ENCODE data around the gene TRIP13. TPM values are rescaled to one million over a fixed set of nuclear protein-coding genes. Genes with fewer than 3 reads are reported as not detected.
"Not testable (repeated sequence)": the region's sequence is repeated elsewhere in the genome, so short reads cannot be mapped to it uniquely, and the experiment has no call there.

TRIP13 gene
- total RNA-seq, 1 donor from 2014 or later: 3.0 TPM

DNA sequence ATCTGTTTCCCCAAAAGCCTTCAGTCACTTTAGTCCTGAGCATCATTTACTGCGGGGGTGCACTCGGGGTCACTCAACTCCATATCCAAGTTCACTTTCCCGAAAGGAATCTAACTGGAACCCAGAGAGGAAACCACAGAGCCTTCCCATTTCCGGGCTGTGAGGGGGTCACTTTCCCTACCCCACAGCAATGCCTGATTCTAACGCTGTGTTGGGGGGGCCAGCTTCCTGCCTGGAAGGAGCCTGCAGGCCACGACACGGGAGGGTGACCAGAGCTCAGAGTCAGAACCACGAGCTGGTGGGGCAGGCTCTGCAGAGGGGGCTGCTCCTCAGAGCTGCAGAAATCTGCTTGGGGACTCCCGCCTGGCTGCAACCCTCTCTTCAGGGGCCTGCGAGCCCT is 20.4 kb upstream of the TRIP13 start:
- peak; percentile 21 to 51 for DNase-seq (ENCODE audit: low read depth in 2 of 2)

DNA sequence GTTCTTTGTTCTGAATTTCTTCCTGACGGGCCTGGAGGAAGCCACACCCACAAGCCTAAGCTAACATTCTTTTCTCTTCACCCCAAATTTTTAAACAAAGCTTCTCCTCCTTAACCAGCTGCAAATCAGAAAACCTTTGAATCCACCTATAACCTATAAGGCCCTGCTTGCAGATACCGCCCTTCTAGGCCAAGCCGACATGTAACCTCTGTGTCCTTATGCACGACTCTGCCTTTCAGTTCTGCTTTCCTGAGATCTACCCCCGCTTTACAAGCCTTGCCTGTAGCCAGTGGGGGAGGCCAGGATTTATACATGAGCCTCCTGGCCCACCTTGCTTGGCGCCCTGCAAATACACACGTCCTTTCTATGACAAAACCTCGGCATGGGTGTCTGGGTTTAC is 19.4 kb upstream of the TRIP13 start:
- DNase-seq (ENCODE audit: low read depth in 2 of 2): no peak

DNA sequence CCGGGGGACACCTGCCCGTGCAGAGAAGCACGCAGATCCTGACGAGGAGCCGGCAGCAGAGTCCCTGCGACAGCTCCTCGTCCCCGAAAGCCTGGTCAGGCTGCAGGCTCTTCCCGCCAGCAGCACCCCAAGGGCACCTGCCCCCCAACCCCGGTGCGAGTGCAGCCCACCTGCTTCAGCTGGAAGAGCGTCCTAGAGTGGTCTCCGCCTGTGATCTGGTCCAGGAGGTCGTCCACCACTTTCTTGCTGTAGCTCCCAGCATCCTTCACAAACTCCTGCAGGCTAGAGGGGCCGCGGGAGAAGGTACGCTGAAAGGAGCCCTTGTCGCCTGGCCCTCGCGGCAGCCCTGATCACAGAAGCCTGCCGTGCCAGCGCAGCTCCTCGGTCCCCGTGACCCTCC is 16.8 kb upstream of the TRIP13 start:
- DNase-seq (ENCODE audit: low read depth in 2 of 2): no peak

DNA sequence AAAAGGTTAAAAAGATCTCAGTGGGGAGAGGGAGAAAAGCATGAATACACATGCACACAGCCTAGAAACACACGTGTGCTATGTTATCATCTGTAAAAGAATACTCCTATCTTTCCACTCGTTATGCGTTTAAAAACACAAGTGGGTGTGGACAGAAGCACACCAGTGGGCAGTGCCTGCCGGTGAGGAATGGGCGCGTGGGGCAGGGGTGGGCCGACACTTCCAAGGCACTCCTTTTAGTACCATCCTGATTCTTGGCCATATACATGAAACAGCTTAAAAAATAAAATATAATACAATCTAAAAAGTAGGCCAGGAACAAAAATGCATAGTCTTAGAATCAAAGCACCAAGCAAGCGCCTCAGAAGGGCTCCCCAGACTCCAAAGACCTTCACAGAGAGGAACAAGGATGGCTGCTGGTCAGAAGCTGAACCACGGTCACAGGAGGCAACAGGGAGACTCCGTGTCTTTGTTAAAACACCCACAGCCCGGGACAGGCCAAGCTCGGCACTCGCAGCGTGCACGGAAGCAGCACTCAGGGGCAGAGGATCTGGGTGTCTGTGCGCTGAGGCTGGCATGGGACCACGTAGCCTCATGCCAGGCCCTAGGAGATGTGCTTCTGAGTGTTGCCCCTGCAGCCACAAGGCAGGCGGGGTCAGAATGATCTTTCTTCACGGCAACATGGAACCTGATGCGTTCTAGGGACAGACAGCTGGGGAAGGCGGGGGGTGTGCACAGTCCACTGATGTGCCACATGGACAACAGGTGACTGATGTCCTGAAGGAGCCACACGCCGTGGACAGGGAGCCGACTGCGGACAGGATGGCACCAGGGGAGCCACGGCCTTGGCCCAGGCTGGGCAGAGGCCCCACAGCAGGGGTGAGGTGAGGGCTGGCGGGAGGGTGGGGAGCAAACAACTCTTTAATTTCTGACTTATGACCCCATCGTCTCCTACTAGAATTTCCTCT is 16.0 kb upstream of the TRIP13 start:
- no peak for DNase-seq (ENCODE audit: low read depth in 2 of 2)

DNA sequence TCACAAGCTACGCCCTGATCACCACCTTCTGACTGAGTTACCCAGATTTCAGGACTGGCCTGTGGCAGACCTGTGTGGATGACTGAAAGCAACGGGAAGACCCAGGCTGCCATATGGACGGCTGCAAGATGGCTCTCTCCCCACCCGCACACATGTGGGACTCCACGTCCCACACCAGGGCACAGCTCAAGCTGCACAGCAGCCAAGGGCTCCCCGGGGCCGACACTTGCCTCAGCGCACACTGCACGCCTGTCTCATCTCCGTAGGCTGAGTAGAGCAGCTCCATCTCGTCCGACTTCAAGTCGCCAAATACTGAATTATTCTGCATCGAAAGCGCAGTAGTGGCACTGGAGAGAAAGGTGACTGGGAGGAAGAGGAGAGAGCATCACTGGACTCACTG is 14.6 kb upstream of the TRIP13 start:
- no peak for DNase-seq (ENCODE audit: low read depth in 2 of 2)

DNA sequence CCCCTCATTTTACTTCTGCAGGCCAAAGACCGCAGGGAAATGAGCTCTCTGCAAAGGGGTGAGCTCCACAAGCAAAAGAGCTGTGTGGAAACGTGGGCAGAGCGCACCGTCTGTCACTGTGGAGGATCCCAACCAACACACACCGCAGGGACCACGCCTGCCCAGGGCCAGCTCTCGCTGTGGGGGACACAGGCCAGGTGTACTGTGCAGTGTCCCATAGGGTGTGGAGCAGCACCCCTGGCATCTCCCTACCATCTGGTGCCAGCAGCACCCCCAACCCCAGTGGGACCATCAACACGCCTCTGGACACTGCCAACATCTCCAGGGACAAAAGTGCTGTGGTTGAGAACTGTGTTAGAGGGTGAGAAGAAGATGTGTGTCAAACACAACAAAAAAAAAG is 14.0 kb upstream of the TRIP13 start:
- DNase-seq (ENCODE audit: low read depth in 2 of 2): not testable (repeated sequence)

DNA sequence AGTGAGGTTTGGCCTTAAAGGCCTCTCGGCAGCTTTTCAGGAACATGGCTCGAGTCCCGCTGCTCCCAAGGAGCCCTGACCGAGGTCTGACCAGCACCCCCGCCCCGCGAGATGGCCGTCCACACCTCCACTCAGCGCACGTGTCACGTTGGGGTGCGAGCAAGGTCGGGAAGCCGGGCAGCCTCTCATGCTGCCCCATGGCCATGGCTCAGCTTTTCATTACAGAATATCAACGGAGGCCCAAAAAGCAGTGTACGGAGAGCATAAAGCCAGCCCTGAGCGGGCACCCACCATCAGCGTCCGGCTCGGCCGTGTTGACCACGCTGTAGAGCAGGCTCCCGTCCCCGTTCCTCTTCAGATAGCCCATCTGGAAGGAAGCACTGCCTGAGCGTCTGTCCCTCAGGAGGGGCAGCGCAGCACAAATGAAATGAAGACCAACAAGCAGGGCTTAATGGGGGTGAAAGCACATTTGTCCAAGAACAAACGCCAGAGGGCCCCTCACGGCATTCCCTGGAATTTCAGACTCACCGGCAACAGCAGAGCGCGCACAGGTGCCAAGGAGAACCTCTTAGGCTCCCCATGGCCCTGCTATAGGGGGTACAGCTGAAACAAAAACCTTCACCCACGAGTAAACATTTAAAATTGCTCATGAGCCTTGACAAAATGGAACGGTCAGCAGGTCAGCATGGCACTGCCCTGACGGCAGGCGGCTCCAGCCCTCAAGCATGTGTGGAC is 11.7 kb upstream of the TRIP13 start:
- no peak for DNase-seq (ENCODE audit: low read depth in 2 of 2)

DNA sequence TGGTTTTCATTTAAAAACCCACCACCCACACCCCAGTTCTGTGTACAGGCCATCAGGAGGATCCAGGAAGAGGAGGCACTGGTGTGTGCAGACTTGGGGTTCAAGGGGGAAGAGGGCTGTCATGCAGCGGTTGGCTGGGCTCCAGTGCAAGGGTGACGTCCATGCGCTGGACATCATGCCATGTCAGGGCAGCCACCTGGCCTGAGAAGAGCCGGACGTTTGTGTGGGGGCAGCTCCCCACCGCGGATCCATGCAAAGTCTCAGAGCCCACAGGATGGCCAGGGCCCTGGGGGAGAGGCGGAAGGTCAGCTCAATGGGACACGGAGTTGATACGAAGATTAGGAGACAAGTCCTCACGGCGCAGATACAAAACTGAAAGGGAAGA is 11.1 kb upstream of the TRIP13 start:
- no peak for DNase-seq (ENCODE audit: low read depth in 2 of 2)

DNA sequence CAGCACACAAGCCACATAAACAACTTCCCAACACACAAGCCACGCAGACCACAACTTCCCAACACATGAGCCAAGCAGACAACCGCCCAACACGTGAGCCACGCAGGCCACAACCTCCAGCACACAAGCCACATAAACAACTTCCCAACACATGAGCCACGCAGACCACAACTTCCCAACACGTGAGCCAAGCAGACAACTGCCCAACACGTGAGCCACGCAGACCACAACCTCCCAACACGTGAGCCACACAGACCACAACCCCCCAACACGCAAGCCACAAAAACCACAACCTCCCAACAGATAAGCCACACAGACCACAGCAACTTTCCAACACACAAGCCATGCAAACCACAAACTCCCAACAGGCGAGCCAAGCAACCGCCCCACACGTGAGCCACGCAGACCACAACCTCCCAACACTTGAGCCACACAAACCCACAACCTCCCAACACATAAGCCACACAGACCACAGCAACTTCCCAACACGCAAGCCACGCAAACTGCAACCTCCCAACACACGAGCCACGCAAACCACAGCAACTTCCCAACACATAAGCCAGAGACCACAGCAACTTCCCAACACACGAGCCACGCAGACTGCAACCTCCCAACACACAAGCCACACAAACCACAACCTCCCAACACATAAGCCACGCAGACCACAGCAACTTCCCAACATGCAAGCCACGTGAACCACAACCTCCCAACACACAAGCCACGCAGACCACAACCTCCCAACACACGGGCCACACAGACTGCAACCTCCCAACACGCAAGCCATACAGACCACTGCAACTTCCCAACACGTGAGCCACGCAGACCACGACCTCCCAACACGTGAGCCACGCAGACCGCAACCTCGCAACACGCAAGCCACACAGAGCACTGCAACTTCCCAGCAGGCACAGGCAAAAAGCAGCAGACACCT is 10.2 kb upstream of the TRIP13 start:
- DNase-seq (ENCODE audit: low read depth in 2 of 2): no peak

DNA sequence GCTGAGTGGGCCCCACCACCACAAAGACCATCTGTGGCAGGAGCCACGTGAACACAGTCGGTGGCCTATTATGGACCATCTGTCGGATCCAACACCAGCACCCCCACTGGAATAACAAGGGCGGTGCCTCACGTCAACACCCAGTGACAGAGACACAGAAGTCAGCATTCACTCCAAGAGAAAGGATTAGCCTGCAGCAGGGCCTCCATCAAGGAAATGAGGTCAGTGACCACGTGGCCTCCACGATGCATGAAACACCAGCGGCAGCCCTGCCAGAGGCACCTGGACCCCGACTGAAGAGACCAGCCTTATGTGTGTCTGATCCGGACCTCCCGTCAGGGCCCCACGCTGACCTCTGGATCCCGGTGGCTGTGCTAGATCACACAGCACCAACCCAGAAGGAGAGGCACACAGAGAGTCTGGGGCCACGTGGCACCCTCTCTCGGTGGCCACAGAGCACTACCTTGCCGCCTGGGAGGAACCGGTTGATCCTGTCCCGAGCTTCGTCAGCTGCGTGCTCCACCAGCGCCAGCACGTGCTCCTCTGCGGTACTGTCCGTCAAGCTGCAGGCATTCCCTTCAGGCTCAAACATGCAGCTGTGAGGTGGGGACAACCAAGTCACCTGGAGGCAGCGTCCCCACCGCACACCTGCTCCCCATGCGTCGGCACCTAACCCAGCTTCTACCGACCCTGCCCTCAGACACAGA is 9.1 kb upstream of the TRIP13 start:
- DNase-seq (ENCODE audit: low read depth in 2 of 2): no peak

DNA sequence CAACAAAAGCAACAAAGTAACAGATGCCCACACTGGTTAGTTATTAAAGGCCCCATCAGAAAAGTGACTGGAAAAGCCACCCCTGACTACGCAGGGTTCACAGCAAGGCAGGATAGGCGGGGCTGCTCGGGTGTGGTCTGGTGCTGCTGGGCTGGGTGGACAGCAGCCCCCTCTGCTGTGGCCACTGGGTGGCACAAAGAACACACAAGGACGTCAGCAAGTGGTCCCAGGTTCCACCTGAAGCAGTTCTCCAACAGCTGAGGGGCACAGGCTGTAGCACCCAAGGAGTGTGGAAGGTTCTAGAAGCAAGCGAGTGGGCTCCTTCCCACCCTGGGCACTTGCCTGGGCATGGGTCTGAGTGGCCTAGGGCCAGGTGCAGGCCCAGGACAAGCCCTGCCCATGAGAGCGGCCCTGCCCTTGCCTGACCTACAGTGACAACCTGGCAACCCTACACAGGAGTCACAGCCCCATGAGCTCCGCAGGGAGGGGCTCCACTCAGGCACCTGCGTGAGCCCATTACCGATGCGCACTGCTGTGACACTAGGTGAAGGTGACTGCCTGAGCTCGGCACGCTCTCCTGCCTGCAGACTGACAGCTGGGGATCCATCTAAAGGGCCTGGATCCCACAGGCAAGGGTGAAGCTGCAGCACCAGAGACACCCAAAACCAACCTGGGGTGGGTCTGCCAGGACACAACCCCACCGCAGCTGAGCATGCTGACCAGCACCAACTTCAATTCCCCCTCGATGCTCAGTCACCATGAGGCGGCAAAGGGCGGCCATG is 8.1 kb upstream of the TRIP13 start:
- no peak for DNase-seq (ENCODE audit: low read depth in 2 of 2)

DNA sequence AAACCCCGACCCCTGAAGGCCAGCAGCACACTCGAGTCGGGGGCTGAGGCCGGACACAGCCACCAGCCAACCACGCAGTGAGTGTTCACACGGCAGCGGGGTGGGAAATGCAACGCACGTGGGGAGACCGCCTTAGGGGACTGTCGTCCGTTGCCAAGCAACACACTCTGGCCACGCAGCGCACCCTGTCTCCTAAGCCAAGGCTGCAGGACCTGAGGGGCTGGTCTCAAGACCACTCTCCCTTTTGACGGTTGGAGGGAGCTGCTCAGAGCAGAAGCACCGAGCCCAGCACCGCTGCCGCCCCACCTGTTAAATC is 7.6 kb upstream of the TRIP13 start:
- DNase-seq (ENCODE audit: low read depth in 2 of 2): no peak

DNA sequence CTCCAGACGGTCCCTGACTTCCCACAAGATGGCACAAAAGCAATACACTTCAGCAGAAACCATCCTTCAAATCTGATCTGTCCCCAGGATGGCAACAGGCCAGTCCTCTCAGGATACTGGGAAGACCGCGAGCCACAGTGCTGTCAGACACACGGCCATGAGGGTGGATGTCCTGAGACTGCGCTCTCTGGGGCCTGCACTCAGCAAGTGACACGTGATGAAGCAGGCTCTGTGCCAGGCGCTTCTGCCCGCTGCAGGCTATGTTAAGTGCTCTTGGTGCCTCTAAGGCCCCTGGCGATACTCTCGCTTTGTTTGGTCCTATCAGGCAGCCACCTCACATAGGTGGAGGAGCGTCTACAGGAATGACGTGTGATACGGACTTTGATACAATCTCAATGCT is 7.2 kb upstream of the TRIP13 start:
- DNase-seq (ENCODE audit: low read depth in 2 of 2): no peak

DNA sequence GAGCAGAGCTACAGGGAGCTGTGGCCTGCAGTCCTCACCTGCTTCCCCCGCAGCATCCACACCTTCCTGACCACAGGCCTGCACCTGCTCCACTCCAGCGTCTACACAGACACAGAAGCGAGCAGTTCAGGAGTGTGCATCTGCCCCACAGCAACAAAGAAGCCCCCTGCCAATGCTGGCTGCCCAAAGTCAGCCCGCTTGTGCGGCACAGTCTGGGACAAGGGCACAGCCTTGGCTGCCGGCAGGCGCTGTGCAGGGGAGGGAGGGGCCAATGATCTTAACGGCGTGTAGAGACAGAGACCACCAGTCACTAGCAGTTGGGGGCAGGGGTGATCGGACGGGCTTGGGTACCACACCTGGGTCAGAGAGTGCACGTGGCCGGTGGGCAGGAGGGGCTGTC is 6.6 kb upstream of the TRIP13 start:
- DNase-seq (ENCODE audit: low read depth in 2 of 2): no peak

DNA sequence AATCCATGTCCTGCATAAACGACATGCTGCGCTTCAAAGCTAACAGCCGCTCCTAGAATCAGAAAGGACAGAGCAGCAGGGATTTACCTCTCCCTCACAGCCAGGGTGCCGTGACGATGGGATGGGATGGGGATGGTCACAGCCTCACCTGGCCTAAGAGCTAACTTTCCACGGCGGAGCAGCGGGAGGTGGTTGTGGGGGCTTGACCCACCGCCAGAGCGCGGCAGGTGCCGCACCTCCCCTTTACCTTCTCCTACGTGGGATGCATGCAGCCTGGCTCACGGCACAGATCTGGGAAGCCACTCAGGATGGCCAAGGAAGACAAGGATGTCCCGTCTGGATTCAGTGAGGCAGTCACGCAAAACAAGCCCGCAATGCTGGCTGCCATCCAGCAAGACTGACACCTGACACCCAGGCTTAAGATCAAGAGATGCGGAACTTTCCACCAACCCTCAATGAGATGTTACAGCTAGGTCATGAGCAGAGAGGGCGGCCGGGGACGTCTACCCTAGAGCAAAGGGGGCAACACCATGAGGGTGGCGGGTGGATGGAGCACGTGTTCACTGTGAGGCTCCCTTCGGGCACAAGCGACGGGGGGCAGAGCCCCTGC is 5.9 kb upstream of the TRIP13 start:
- no peak for DNase-seq (ENCODE audit: low read depth in 2 of 2)

DNA sequence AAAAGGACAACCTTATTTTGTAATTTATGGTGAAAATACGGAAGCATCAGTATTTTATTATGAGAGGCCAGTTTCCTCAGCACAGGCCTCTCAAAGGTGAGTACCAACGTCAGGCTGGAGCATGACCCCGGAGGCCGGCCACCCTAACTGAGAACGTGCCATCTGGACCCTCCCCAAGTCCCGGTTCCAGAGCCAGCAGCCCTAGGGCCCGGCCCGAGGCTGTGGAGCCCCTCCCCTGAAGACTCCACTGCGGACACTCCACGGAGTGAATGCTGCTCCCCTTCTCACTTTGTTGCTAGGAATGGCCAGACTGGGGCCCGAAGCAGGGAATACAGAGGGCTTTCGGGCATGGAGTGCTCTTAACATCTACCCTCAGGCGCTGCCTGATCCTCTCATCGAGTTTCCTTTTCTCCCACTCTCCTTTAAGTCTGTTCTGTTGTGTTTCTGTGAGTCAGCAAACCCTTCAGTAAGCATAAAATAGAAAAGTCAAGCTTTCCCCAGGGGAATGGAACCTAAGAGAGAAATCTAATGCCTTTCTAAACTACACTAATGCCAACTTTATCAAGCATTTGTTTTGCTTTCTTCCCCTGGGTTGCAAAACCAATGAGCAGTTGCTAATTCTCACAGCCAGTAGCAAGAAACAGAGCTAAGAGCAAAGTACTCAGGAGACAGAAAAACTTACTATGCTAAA is 4.6 kb upstream of the TRIP13 start:
- no peak for DNase-seq (ENCODE audit: low read depth in 2 of 2)

DNA sequence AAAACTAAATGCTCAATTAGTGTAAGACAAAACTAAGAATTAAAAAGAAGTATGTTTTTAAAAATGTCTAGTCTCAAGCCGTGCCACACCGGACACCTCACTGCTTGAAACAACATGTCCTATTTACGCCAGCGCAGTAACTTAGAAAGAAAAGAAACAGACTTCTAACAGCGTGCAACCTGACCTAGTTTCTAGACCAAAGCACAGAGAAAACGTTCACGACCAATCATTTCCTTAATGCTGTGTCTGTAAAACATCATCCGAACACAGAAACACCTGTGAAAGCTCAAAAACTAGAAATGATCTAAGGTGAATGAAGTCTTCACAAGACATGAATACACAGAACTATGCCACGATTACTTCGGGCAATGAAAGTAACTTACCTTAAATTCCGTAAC is 4.0 kb upstream of the TRIP13 start:
- no peak for DNase-seq (ENCODE audit: low read depth in 2 of 2)

DNA sequence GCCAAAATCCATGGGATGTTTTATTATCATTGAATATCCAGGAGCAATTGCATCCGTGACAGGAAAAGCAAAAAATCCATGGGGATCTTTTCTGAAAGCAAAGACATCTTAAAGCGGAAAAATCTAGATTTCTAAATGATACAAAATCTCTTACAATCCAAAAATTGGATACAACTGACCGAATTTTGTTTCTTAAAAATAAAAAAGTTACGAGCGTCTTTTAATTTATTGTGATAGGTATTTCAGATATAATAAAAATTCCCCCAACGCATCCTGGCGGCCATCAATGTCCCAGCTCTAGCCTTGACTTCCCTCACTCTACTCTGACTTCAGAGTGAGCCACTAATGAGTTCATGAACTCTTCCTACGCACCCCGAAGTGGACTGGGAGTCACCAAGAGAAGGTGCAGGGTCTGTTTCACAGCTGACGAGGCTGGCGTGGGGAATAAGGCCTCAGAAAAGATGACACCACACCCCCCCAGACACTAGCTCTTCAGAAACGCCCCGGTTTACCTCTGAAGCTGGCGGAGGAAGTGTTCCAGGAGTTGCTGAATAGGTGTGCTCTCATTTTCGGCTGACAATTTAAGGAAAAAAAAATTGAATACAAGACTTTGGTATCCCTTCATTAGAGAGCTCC is 3.5 kb upstream of the TRIP13 start:
- DNase-seq (ENCODE audit: low read depth in 2 of 2): no peak

Data from lung microvascular endothelial cell (primary cell).